K562 (cell line): ENCODE measurements around the gene MAGI1. TPM values are rescaled to one million over a fixed set of nuclear protein-coding genes. Genes with fewer than 3 reads are reported as not detected.

Experiments used
- ATAC-seq: fragments of 200-7000 bp; cut with Tn5 transposase; 3 replicates; pipeline ENCODE4 v1.9.1; 2020; ENCODE audit warnings: moderate library complexity
- BruUV-seq: library from RNA; stranded (reverse); fragments of 400-500 nt; replicated peaks from 2 replicates; lab custom pipeline; 2021; lab: Mats Ljungman, UMichigan
- CTCF ChIA-PET: fragments of 300-600 bp; formaldehyde crosslinking; extraction: SDS; loops from one replicate; lab custom pipeline; 2021; ENCODE audit warnings: low intra/inter-chr PET ratio; lab: Yijun Ruan, JAX
- POLR2A ChIA-PET: fragments of 300-600, 350-650 bp; sonication (Branson Sonifier 250); formaldehyde crosslinking; extraction: SDS; loops from one replicate; lab custom pipeline; 2021; ENCODE audit warnings: antibody characterized with exemption, inconsistent platforms; lab: Yijun Ruan, JAX
- DNase-seq, 4 experiments: peaks; one replicate each; pipeline versions ENCODE4 v3.0.0 to v3.0.0-alpha.2; 2011 to 2018; ENCODE audit warnings: low spot score in 3 of 4, mixed read lengths in 3 of 4; ENCODE audit errors: extremely low read depth in 1 of 4
- FAIRE-seq: peaks from 2 replicates; lab custom pipeline; 2011; peaks lifted over from hg19 to GRCh38; lab: Jason Lieb, UNC
- H2AFZ ChIP-seq: 2 replicates; pipeline ENCODE4 v1.6.0; 2011; ENCODE audit warnings: low read depth, low read length, control low read depth, inconsistent platforms
- H3K27ac ChIP-seq: fragments of 200-600 bp; 3 replicates; pipeline ENCODE4 v1.8.0; 2011; ENCODE audit warnings: low read depth, mild to moderate bottlenecking, control low read depth, inconsistent platforms, low read length, moderate library complexity, mixed read lengths; ENCODE audit errors: extremely low read depth
- H3K27me3 ChIP-seq, 2 experiments: fragments of 300-600 bp in 1 of 2; 2 replicates in 1 of 2; 3 replicates in 1 of 2; pipeline versions ENCODE4 v1.6.0 to v1.8.0; 2011; ENCODE audit warnings: inconsistent platforms in 2 of 2, low read length in 2 of 2, mild to moderate bottlenecking in 1 of 2, mixed read lengths in 1 of 2, moderate library complexity in 1 of 2; ENCODE audit not compliant: control insufficient read depth in 2 of 2, insufficient read depth in 2 of 2
- H3K36me3 ChIP-seq: fragments of 300-600 bp; 3 replicates; pipeline ENCODE4 v1.8.0; 2011; ENCODE audit warnings: mild to moderate bottlenecking, low read length, inconsistent platforms; ENCODE audit not compliant: control insufficient read depth, insufficient read depth
- H3K4me1 ChIP-seq, 2 experiments: fragments of 200-600 bp in 1 of 2; replicated peaks in 1 of 2; 2 replicates in 1 of 2; 3 replicates in 1 of 2; pipeline versions ENCODE4 v1.5.1 to v1.8.0; 2011; ENCODE audit warnings: inconsistent platforms in 2 of 2, low read length in 2 of 2, mild to moderate bottlenecking in 1 of 2, mixed read lengths in 1 of 2, moderate library complexity in 1 of 2; ENCODE audit not compliant: control insufficient read depth in 2 of 2, insufficient read depth in 2 of 2
- H3K4me2 ChIP-seq: 2 replicates; pipeline ENCODE4 v1.6.1; 2011; ENCODE audit warnings: low read length, control low read depth, inconsistent platforms, mixed read lengths; ENCODE audit not compliant: insufficient read depth
- H3K4me3 ChIP-seq: fragments of 200-600 bp; sonication (generic), shearing (Covaris generic); 2 replicates; pipeline ENCODE4 v1.5.1; 2016; ENCODE audit warnings: control low read depth, inconsistent platforms
- H3K79me2 ChIP-seq: fragments of 200-600 bp; 3 replicates; pipeline ENCODE4 v1.8.0; 2011; ENCODE audit warnings: low read length, inconsistent platforms; ENCODE audit not compliant: control insufficient read depth, insufficient read depth
- H3K9ac ChIP-seq, 2 experiments: 2 replicates each; pipeline versions ENCODE4 v1.6.0 to v1.6.1; 2011; ENCODE audit warnings: low read depth in 2 of 2, low read length in 2 of 2, control low read depth in 1 of 2, inconsistent platforms in 1 of 2, mild to moderate bottlenecking in 1 of 2, mixed read lengths in 1 of 2; ENCODE audit not compliant: insufficient read depth in 1 of 2
- H3K9me1 ChIP-seq: one replicate; pipeline ENCODE4 v1.6.0; 2011; ENCODE audit warnings: inconsistent platforms, mild to moderate bottlenecking, low read length, moderate library complexity; ENCODE audit not compliant: control insufficient read depth, insufficient read depth
- H3K9me3 ChIP-seq: replicated peaks from 2 replicates; pipeline ENCODE4 v1.5.1; 2011; ENCODE audit warnings: low read depth, low read length, inconsistent platforms; ENCODE audit not compliant: control insufficient read depth, insufficient read depth
- H4K20me1 ChIP-seq: replicated peaks from 2 replicates; pipeline ENCODE4 v1.6.1; 2011; ENCODE audit warnings: low read length, inconsistent platforms, mixed read lengths; ENCODE audit not compliant: control insufficient read depth, insufficient read depth
- CREB3 ChIP-seq: fragments of 450-650 bp; conservative IDR thresholded peaks from 2 replicates; pipeline ENCODE4 v1.6.1; 2016; ENCODE audit warnings: missing genetic modification characterization, low read depth, mild to moderate bottlenecking, missing compliant biosample characterization, moderate library complexity
- EHMT2 ChIP-seq: fragments of 450-650 bp; IDR thresholded peaks from 2 replicates; pipeline ENCODE4 v1.6.1; 2018; ENCODE audit warnings: antibody characterized with exemption
- FOS ChIP-seq: IDR thresholded peaks from 3 replicates; pipeline ENCODE4 v1.6.1; 2011; ENCODE audit not compliant: insufficient read length; ENCODE audit errors: extremely low read depth
- RBM34 ChIP-seq: fragments of 200-400 bp; formaldehyde crosslinking; IDR thresholded peaks from 2 replicates; pipeline ENCODE4 v1.6.1; 2018; ENCODE audit warnings: low read length, borderline replicate concordance; ENCODE audit not compliant: insufficient read depth
- SNAPC5 ChIP-seq: fragments of 250-450 bp; sonication (Bioruptor Pico); IDR thresholded peaks from 2 replicates; pipeline ENCODE4 v1.8.0; 2021; ENCODE audit warnings: moderate library complexity, mild to moderate bottlenecking, inconsistent platforms
- U2AF2 ChIP-seq: fragments of 200-400 bp; formaldehyde crosslinking; optimal IDR thresholded peaks from 2 replicates; pipeline ENCODE3; 2017; ENCODE audit warnings: low read depth, mild to moderate bottlenecking, low read length
- ZNF140 ChIP-seq: fragments of 250-450 bp; sonication (Bioruptor Pico); IDR thresholded peaks from 2 replicates; pipeline ENCODE4 v1.8.0; 2021; ENCODE audit warnings: moderate library complexity, mild to moderate bottlenecking, inconsistent platforms
- ZNF146 ChIP-seq: IDR thresholded peaks from one replicate; pipeline ENCODE4 v1.6.1; 2018; ENCODE audit warnings: missing compliant biosample characterization; ENCODE audit not compliant: unreplicated experiment
- ZNF197 ChIP-seq: fragments of 200-800 bp; sonication (Bioruptor generic); IDR thresholded peaks from 2 replicates; pipeline ENCODE4 v1.6.1; 2016; ENCODE audit warnings: low read depth, missing genetic modification characterization, missing compliant biosample characterization
- ZNF217 ChIP-seq: sonication (generic); formaldehyde crosslinking; IDR thresholded peaks from 2 replicates; pipeline ENCODE4 v1.8.0; 2022; ENCODE audit warnings: mild to moderate bottlenecking, missing genetic modification reagents
- ZNF232 ChIP-seq: sonication (generic); formaldehyde crosslinking; IDR thresholded peaks from 2 replicates; pipeline ENCODE4 v1.8.0; 2022; ENCODE audit warnings: mild to moderate bottlenecking, missing genetic modification reagents
- ZNF584 ChIP-seq: fragments of 200-800 bp; sonication (Bioruptor generic); IDR thresholded peaks from 2 replicates; pipeline ENCODE4 v1.6.1; 2016; ENCODE audit warnings: low read depth, mild to moderate bottlenecking, missing genetic modification characterization, missing compliant biosample characterization
- WGBS: fragments of 100-300 bp; shearing (Covaris generic); methylation state at CpG from one replicate; pipeline ENCODE4 v1.1.6; 2016; ENCODE audit warnings: low coverage, mixed read lengths; ENCODE audit not compliant: insufficient coverage; ENCODE audit errors: missing lambda C conversion rate; 5-methylcytosine and 5-hydroxymethylcytosine counted together
- in situ Hi-C: fragments of 300-500 bp; cut with MboI; formaldehyde crosslinking; loops from 4 replicates; pipeline ENCODE4 v1.15.0; 2018; ENCODE audit warnings: inconsistent platforms, mixed read lengths
- intact Hi-C: fragments of 100-400 bp; cut with micrococcal nuclease; formaldehyde crosslinking; loops from 2 replicates; pipeline ENCODE4 v1.14.2; 2022
- polyA plus RNA-seq, 8 experiments: library from polyadenylated mRNA; depleted of rRNA in 4 of 8; stranded (reverse) in 5 of 8; unstranded in 3 of 8; fragments of >200 nt; fragmentation: Nextera tagmentation in 2 of 8; fragmentation: Illumina TruSeq in 1 of 8; extraction: Ambion mirVana in 2 of 8; extraction: Trizol in 1 of 8; gene quantifications; 2 replicates each; pipeline versions ENCODE4 v1.2.1 to v1.2.3, GENCODE V29; 2011 to 2014; ENCODE audit warnings: inconsistent platforms in 1 of 8, missing spikeins in 1 of 8
- total RNA-seq, 7 experiments: library from RNA; depleted of rRNA in 6 of 7; stranded (reverse); fragments of >200 nt in 6 of 7; fragmentation: Illumina TruSeq in 2 of 7; extraction: Trizol in 2 of 7; gene quantifications; 2 replicates each; pipeline versions ENCODE4 v1.2.1 to v1.2.3, GENCODE V29; 2011 to 2021; ENCODE audit warnings: low replicate concordance in 1 of 7

Gene MAGI1
- total and polyA plus RNA-seq, 9 of the 15 experiments (the other 6 are each of a cell fraction or from before 2014, with no cell fraction given): 7.8 to 59.4 (median 43.2) TPM

- no peaks in the 10 kb centered on the region for H3K36me3 ChIP-seq
- no peak for DNase-seq
- H3K9me1 ChIP-seq: no peaks in the 10 kb centered on the region
- in situ Hi-C loops: no loop called here
- H3K4me2 ChIP-seq: no peak overlapping the region
- no peaks in the 10 kb centered on the region for H3K9me3 ChIP-seq
- no peak for TF ChIP-seq RBM34
- no peak for TF ChIP-seq ZNF217 (CRISPR knock-in tag)
- no peak for TF ChIP-seq ZNF232 (CRISPR knock-in tag)
- TF ChIP-seq ZNF197 (CRISPR knock-in tag): no peak
- TF ChIP-seq U2AF2: no peak
- TF ChIP-seq FOS: no peak
- TF ChIP-seq EHMT2: no peak
- no peak for TF ChIP-seq ZNF146
- TF ChIP-seq CREB3 (tag): no peak
- TF ChIP-seq SNAPC5: no peak
- TF ChIP-seq ZNF140 (CRISPR knock-in tag): no peak
- no peak for TF ChIP-seq ZNF584
- TF ChIP-seq, all 486 proteins: peak for 0
- Histone ChIP-seq H3K4me1 (no peaks in the 10 kb centered on the region), H3K27ac (no peak overlapping the region), H3K9ac (no peak overlapping the region), H2AFZ (no peak overlapping the region), H3K4me3 (no peak overlapping the region), H4K20me1 (no peaks in the 10 kb centered on the region), H3K79me2 (no peaks in the 10 kb centered on the region), H3K27me3 (no peaks in the 10 kb centered on the region)
- ChIA-PET CTCF (no interaction called here), POLR2A (interaction anchor here (0.8 kb wide), 1 partner anchor 60 kb away, joined by 5 read pairs; no protein-coding TSS in a partner anchor)
- FAIRE-seq (no peak), ATAC-seq (no peak)
- no TSS peak for BruUV-seq
- WGBS: 0% methylated on average over 2 of the region's 2 CpGs
- intact Hi-C loops: no loop called here
These were observed 16.6 kb upstream of the MAGI1 start for GRCh38 chr3:66055289-66055688.
